HEK293T (cell line): Measurements from ENCODE around the gene MRPS11.

Experiments used
- CTCF ChIA-PET: fragments of 350-600 bp; formaldehyde crosslinking; extraction: SDS; loops from one replicate; lab custom pipeline; 2021; ENCODE audit warnings: antibody characterized with exemption, inconsistent platforms; lab: Yijun Ruan, JAX
- POLR2A ChIA-PET: fragments of 350-600 bp; formaldehyde crosslinking; extraction: SDS; loops from one replicate; lab custom pipeline; 2020; ENCODE audit warnings: antibody characterized with exemption, inconsistent platforms; lab: Yijun Ruan, JAX
- DNase-seq: peaks from one replicate; pipeline ENCODE4 v3.0.0; 2012; ENCODE audit warnings: mixed read lengths; ENCODE audit errors: extremely low spot score
- ARNT ChIP-seq: fragments of 450-650 bp; IDR thresholded peaks from 2 replicates; pipeline ENCODE4 v1.6.1; 2017; ENCODE audit warnings: mild to moderate bottlenecking
- BHLHE40 ChIP-seq: fragments of 450-650 bp; IDR thresholded peaks from 2 replicates; pipeline ENCODE4 v1.6.1; 2016; ENCODE audit warnings: mild to moderate bottlenecking, moderate library complexity, borderline replicate concordance
- CTBP1 ChIP-seq: fragments of 450-650 bp; IDR thresholded peaks from 2 replicates; pipeline ENCODE4 v1.6.1; 2016; ENCODE audit warnings: borderline replicate concordance
- ELF4 ChIP-seq: fragments of 450-650 bp; IDR thresholded peaks from 2 replicates; pipeline ENCODE4 v1.6.1; 2017; ENCODE audit warnings: antibody characterized with exemption
- FOXA1 ChIP-seq: fragments of 450-650 bp; IDR thresholded peaks from 2 replicates; pipeline ENCODE4 v1.6.1; 2016; ENCODE audit warnings: mild to moderate bottlenecking
- FOXK2 ChIP-seq: fragments of 450-650 bp; IDR thresholded peaks from 2 replicates; pipeline ENCODE4 v1.6.1; 2016; ENCODE audit warnings: mild to moderate bottlenecking
- FOXM1 ChIP-seq: fragments of 450-650 bp; IDR thresholded peaks from 2 replicates; pipeline ENCODE4 v1.6.1; 2017; ENCODE audit warnings: mild to moderate bottlenecking, borderline replicate concordance
- HDGF ChIP-seq: fragments of 450-650 bp; IDR thresholded peaks from 2 replicates; pipeline ENCODE4 v1.6.1; 2017; ENCODE audit warnings: antibody characterized with exemption, borderline replicate concordance
- L3MBTL2 ChIP-seq: fragments of 450-650 bp; conservative IDR thresholded peaks from 2 replicates; pipeline ENCODE4 v1.6.1; 2016; ENCODE audit warnings: mild to moderate bottlenecking
- LEF1 ChIP-seq: fragments of 450-650 bp; IDR thresholded peaks from 2 replicates; pipeline ENCODE4 v1.6.1; 2017; ENCODE audit warnings: mild to moderate bottlenecking, borderline replicate concordance
- NFRKB ChIP-seq: fragments of 450-650 bp; IDR thresholded peaks from 2 replicates; pipeline ENCODE4 v1.6.1; 2016; ENCODE audit warnings: mild to moderate bottlenecking, moderate library complexity
- SP1 ChIP-seq: fragments of 450-650 bp; IDR thresholded peaks from 2 replicates; pipeline ENCODE4 v1.6.1; 2017
- SUZ12 ChIP-seq: fragments of 450-650 bp; IDR thresholded peaks from 2 replicates; pipeline ENCODE4 v1.6.1; 2016; ENCODE audit warnings: mild to moderate bottlenecking
- TARDBP ChIP-seq: fragments of 450-650 bp; IDR thresholded peaks from 2 replicates; pipeline ENCODE4 v1.6.1; 2016
- ZNF384 ChIP-seq: fragments of 450-650 bp; IDR thresholded peaks from 2 replicates; pipeline ENCODE4 v1.6.1; 2016
- TF ChIP-seq, protein P1 (sequence below): fragments of 450-650 bp; IDR thresholded peaks from 2 replicates; pipeline ENCODE4 v1.6.1; 2016

The MRPS11 gene

DNA sequence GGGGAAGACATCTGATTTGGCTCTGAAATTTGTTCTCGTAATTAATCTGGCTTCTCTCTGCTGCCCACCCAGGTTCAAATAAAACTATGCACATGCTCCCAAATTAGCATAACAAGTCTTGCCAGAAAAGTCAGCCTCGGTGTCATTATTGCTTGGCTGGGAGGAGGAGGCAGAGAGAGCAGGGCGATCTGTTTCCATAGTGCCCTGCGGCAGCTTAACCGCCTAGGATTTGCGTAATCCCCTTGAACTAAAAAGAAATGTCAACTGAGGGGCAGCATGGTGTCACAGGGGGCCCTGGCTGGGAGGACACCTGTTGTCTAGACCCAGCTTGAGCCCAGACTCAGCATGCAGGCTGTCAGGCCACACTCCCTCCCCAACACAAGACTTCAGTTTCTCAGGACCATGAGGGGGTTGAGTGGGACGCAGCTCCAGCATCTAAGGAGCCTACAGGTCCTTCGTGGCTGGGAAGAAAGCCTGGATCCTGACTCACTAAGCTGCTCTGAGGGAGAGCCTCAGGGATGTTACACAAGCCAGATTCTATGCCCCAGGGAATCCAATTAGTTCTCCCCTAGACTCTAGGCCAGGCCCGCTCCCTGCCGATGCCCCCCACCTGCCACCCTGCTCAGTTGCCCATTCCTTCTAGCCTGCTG is 17.3 kb downstream of the MRPS11 start:
- ChIA-PET CTCF (interaction anchor here (0.8 to 1.1 kb wide), 2 partner anchors 15 to 130 kb away, joined by 3 to 4 read pairs; no protein-coding TSS in a partner anchor), POLR2A (no interaction called here)
- no peak for TF ChIP-seq SP1
- no peak for TF ChIP-seq L3MBTL2
- TF ChIP-seq, protein P1, sequence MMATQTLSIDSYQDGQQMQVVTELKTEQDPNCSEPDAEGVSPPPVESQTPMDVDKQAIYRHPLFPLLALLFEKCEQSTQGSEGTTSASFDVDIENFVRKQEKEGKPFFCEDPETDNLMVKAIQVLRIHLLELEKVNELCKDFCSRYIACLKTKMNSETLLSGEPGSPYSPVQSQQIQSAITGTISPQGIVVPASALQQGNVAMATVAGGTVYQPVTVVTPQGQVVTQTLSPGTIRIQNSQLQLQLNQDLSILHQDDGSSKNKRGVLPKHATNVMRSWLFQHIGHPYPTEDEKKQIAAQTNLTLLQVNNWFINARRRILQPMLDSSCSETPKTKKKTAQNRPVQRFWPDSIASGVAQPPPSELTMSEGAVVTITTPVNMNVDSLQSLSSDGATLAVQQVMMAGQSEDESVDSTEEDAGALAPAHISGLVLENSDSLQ, result no peak
- no peak for TF ChIP-seq SUZ12
- TF ChIP-seq BHLHE40, result no peak
- TF ChIP-seq FOXM1, result no peak
- TF ChIP-seq LEF1, result no peak
- no peak for TF ChIP-seq ZNF384
- TF ChIP-seq CTBP1, result no peak
- TF ChIP-seq FOXA1, result no peak
- no peak for TF ChIP-seq ARNT
- no peak for TF ChIP-seq ELF4
- no peak for TF ChIP-seq FOXK2
- TF ChIP-seq TARDBP, result no peak
- TF ChIP-seq HDGF, result no peak
- no peak for DNase-seq

DNA sequence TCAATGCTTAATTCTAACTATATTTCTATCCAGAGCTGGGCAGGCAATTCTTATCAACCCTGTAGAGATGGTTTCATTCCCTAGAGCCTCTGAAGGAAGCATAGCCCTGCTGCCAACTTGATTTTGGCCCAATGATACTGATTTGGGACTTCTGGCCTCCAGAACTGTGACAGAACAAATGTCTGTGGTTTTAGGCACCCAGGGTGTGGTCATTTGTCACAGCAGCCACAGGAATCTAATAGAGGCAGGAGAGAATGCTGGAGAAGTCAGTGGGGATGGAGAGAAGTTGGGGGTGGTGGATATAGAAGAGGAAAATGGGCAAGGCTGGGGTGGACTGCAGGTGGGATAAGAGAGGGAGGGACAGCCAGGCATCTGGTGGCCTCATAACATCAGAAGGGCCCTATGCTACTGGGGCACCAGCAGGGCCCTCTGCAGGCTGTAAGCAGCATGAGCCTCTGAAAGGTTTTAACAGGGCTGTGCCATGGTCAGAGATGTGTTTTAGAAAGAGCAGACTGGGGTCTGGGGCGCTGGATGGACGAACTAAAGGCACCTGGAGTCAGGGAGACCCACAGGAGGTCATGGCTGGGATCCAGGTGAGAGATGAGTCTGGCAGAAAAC is 19.8 kb downstream of the MRPS11 start:
- CTCF ChIA-PET, result no interaction called here
- POLR2A ChIA-PET, result no interaction called here
- no peak for DNase-seq
- no peak for TF ChIP-seq TARDBP
- TF ChIP-seq FOXA1, result no peak
- no peak for TF ChIP-seq BHLHE40

DNA sequence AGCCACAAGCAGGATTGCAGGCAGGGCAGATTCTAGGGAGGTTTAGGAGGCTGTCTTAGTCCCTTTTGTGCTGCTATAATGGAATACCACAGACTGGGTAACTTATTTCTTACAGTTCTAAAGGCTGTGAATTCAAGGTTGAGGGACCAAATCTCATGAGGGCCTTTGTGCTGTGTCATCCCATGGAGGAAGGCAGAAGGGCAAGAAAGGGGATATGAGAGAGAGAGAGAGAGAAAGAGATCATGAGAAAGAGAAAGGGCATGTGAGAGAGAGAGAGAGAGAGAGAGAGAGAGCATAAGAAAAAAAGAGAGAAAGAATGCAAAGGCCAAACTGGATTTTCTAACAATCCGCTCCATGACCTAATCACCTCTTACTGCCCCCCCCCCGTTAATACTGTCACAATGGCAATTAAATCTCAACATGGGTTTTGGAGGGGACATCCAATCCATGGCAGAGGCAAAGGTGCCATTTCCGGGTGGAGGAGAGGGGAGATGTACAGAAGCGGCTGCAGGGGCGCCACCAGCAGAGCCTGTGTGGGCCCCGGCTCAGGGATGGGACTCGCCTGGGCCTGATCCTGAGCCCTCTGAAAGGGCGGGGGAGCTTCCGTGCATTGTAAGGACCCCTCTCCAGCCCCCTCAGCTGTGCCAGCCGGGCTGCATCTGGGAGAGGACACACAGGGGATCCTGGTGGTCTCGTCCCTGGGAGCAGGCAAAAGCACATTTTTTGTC is 20.5 kb downstream of the MRPS11 start:
- ChIA-PET POLR2A (no interaction called here), CTCF (no interaction called here)
- no peak for TF ChIP-seq ELF4
- no peak for TF ChIP-seq ZNF384
- TF ChIP-seq FOXM1, result no peak
- no peak for TF ChIP-seq TARDBP
- TF ChIP-seq FOXK2, result no peak
- no peak for TF ChIP-seq NFRKB
- TF ChIP-seq L3MBTL2, result no peak
- TF ChIP-seq FOXA1, result no peak
- no peak for TF ChIP-seq CTBP1
- TF ChIP-seq ARNT, result no peak
- TF ChIP-seq SP1, result no peak
- TF ChIP-seq SUZ12, result no peak
- TF ChIP-seq, protein P1, result no peak
- no peak for TF ChIP-seq LEF1
- TF ChIP-seq BHLHE40, result no peak
- no peak for TF ChIP-seq HDGF
- DNase-seq, result no peak

DNA sequence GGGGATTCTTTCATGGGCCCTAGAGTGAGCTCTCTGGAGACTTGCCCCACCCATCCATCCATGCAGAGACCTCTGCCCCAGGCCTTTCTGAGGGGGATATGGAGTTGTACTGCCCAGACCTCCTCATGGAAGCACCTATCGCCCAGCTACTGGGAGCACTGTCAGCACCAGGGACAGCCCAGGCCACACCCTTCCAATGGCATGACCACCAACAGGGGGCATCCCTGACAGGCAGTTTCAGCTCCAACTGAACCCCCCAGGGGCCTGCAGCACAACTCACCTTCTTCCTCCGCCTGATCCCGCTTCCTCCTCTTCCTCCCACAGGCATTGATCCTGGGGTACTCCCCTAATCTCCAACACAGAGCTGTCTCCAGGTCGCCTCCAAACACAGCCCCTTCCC is 21.8 kb downstream of the MRPS11 start:
- POLR2A ChIA-PET, result no interaction called here
- DNase-seq, result no peak
- CTCF ChIA-PET, result no interaction called here
- no peak for TF ChIP-seq FOXM1
- TF ChIP-seq BHLHE40, result no peak
- no peak for TF ChIP-seq ELF4
- TF ChIP-seq TARDBP, result no peak
- TF ChIP-seq CTBP1, result no peak
- no peak for TF ChIP-seq NFRKB
- TF ChIP-seq FOXK2, result no peak
- no peak for TF ChIP-seq ARNT

DNA sequence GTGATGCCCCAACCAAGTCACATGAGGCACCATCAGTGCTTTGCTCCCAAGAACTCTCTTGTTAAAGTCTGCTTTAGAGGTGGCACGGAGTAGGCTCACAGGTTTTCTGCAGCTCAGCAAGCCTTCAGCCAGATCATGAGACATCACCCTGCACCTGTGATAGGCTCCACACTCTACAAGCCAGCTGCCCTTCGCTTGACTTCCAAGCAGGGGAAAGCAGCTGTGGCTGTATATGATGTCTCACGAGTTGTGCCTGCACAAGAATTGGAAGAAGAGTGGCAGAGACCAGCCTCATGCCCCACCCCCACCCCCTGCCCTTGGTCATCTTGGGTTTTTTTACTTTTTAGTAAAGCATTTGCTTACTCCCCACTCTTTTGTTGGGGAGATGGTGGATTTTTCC is 22.5 kb downstream of the MRPS11 start:
- CTCF ChIA-PET, result no interaction called here
- DNase-seq, result no peak

More for the DNA sequence above, 22.5 kb downstream of the MRPS11 start:
- POLR2A ChIA-PET, result no interaction called here
- TF ChIP-seq, protein P1, result no peak
- TF ChIP-seq SP1, result no peak
- no peak for TF ChIP-seq BHLHE40
- TF ChIP-seq ARNT, result no peak
- TF ChIP-seq FOXK2, result no peak
- no peak for TF ChIP-seq SUZ12
- no peak for TF ChIP-seq TARDBP
- TF ChIP-seq ELF4, result no peak
- TF ChIP-seq L3MBTL2, result no peak
- TF ChIP-seq NFRKB, result no peak
- TF ChIP-seq ZNF384, result no peak
- TF ChIP-seq HDGF, result no peak
- no peak for TF ChIP-seq LEF1
